A172 (cell line): ENCODE results near the gene ZNF672. TPM values are rescaled to one million over a fixed set of nuclear protein-coding genes. Genes with fewer than 3 reads are reported as not detected.
A peak's percentile ranks its signal among the peaks of the same experiment; 100 is the strongest.
"Not testable (repeated sequence)": the region's sequence is repeated elsewhere in the genome, so short reads cannot be mapped to it uniquely, and the experiment has no call there.

Source experiments
- DNase-seq: peaks from one replicate; pipeline ENCODE4 v3.0.0-alpha.2; 2015; ENCODE audit warnings: low spot score
- total RNA-seq: library from RNA; depleted of rRNA; stranded (reverse); fragments of >200 nt; shearing (Covaris generic); gene quantifications from 2 replicates; pipeline ENCODE4 v1.2.3, GENCODE V29; 2014

The ZNF672 gene
- total RNA-seq, 1 experiment from 2014 or later = 28.3 TPM

GRCh38 chr1:248853663-248854375 lies 15.8 kb downstream of the ZNF672 start:
- DNase-seq = no peak

GRCh38 chr1:248855580-248855979 lies 17.6 kb downstream of the ZNF672 start:
- no peak for DNase-seq

GRCh38 chr1:248856176-248856575 lies 18.2 kb downstream of the ZNF672 start:
- no peak for DNase-seq

GRCh38 chr1:248857201-248857600 lies 19.2 kb downstream of the ZNF672 start:
- DNase-seq = no peak

- DNase-seq = no peak
Observed at GRCh38 chr1:248857749-248858095, 19.7 kb downstream of the ZNF672 start.

GRCh38 chr1:248858096-248858890 lies 20.3 kb downstream of the ZNF672 start:
- peak; percentile 27 for DNase-seq

- peak; percentile 95 for DNase-seq
Observed at GRCh38 chr1:248858891-248859889, 21.2 kb downstream of the ZNF672 start, which contains the start of gene ZNF692. Gene ZNF692, minus strand, starts transcription at chr1:248859085. Its CDS starts 776 bp downstream, at chr1:248858309.

- DNase-seq = no peak
Observed at GRCh38 chr1:248860007-248860406, 22.0 kb downstream of the ZNF672 start.

- no peak for DNase-seq
Observed at GRCh38 chr1:248861616-248862015, 23.6 kb downstream of the ZNF672 start.

- DNase-seq = no peak
Observed at GRCh38 chr1:248862695-248862997, 24.6 kb downstream of the ZNF672 start.

GRCh38 chr1:248862998-248863881 lies 25.2 kb downstream of the ZNF672 start:
- DNase-seq = peak; percentile 58

- DNase-seq = no peak
Observed at GRCh38 chr1:248871837-248872401, 33.9 kb downstream of the ZNF672 start.

GRCh38 chr1:248872752-248873408 lies 34.9 kb downstream of the ZNF672 start:
- peak; percentile 74 for DNase-seq

- peak; percentile 99 for DNase-seq
Observed at GRCh38 chr1:248873409-248873992, 35.5 kb downstream of the ZNF672 start.

GRCh38 chr1:248873993-248874533 lies 36.0 kb downstream of the ZNF672 start:
- DNase-seq = peak; percentile 95

- no peak for DNase-seq
Observed at GRCh38 chr1:248881261-248881660, 43.2 kb downstream of the ZNF672 start.

GRCh38 chr1:248882427-248882826 lies 44.4 kb downstream of the ZNF672 start:
- not testable (repeated sequence) for DNase-seq

GRCh38 chr1:248884632-248885295 lies 46.7 kb downstream of the ZNF672 start:
- DNase-seq = peak; percentile 41

GRCh38 chr1:248885646-248886045 lies 47.6 kb downstream of the ZNF672 start:
- DNase-seq = no peak
